ENCODE results near the gene CCDC85B.

CCDC85B gene

DNA sequence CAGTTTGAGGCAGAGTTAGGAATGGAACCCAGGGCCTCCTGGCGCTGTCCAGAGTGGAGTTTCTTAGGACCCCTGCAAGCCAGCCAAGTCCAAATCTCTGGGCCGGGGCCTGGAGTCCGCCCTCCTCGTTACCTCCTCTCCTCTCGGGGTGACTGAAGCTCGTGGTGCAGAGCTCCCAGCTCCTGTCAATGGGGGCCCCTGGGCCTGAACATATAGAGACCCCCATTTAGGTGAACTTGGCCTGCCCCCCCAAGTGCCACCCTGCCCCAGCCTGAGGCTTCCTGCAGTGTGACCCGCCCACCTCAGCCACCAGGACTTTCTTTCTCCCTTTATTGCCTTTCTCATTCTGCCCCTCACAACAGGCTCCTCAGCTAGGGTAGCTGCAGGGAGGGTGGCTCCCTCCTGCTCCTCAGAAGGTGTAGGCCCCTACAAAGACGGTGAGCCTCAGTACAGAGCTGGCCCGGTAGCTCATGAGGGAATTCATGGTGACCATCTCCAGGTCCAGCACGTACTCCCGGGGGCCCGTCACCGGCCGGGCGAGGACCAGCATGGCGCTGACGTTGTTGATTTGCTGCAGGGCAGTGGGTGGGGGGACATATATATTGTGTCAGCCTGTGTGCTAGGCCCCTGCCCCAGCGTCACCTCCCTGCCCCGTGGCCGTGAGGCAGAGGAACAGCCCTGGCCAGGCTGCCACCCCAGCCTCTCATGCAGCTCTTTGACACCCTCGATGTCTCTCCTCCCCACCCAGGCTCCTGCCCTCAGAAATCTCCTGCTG, 23.8 kb upstream of the CCDC85B start:
- DNase-seq (ENCODE audit: low read depth) = no peak
- TF ChIP-seq, protein P1, sequence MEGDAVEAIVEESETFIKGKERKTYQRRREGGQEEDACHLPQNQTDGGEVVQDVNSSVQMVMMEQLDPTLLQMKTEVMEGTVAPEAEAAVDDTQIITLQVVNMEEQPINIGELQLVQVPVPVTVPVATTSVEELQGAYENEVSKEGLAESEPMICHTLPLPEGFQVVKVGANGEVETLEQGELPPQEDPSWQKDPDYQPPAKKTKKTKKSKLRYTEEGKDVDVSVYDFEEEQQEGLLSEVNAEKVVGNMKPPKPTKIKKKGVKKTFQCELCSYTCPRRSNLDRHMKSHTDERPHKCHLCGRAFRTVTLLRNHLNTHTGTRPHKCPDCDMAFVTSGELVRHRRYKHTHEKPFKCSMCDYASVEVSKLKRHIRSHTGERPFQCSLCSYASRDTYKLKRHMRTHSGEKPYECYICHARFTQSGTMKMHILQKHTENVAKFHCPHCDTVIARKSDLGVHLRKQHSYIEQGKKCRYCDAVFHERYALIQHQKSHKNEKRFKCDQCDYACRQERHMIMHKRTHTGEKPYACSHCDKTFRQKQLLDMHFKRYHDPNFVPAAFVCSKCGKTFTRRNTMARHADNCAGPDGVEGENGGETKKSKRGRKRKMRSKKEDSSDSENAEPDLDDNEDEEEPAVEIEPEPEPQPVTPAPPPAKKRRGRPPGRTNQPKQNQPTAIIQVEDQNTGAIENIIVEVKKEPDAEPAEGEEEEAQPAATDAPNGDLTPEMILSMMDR (IDR thresholded peaks at IDR 0.05; ENCODE audit: low read depth, low read length, missing control alignments) = no peak
- H3K4me3 ChIP-seq (ENCODE audit: low read depth, low read length) = no peak overlapping the region

DNA sequence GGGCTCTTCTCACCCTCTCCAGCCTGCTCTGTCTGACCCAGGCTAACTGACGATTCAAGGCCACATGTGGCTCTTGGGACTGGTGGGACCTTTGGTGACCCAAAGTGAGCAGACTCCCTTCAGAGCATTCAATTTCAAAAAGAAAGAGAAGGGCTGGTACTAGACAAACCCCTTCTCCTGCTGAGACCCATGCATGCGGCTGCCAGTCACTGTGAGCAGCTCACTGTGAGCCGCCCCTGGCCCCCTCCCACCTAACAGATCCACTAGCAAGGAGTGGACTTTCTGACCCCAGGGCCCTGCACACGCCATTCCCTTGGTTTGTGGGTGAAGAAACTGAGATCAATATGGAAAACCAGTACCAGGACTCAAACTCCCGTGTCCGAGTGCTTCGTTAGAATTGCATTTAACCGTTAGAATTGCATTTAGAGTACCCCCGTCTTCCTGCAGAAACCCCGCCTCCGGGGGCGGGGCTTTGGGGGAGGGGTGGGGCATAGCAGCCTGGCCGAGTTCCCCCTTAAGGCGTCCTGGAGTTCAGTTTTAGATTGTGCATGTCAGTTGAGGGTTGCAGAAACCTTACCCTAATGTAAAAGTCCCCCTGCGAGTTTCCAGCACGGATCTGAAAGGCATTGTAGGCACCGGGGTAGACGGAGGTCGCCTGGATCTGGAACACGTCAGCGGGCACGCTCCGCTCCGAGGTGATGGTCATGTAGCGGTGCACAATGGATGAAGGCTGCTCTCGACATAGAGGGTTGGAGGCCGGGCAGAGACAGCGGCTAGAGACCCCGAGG, 23.0 kb upstream of the CCDC85B start:
- H3K4me3 ChIP-seq (ENCODE audit: low read depth, low read length) = no peak overlapping the region
- TF ChIP-seq, protein P1 (IDR thresholded peaks at IDR 0.05; ENCODE audit: low read depth, low read length, missing control alignments) = no peak
- no peak for DNase-seq (ENCODE audit: low read depth)

DNA sequence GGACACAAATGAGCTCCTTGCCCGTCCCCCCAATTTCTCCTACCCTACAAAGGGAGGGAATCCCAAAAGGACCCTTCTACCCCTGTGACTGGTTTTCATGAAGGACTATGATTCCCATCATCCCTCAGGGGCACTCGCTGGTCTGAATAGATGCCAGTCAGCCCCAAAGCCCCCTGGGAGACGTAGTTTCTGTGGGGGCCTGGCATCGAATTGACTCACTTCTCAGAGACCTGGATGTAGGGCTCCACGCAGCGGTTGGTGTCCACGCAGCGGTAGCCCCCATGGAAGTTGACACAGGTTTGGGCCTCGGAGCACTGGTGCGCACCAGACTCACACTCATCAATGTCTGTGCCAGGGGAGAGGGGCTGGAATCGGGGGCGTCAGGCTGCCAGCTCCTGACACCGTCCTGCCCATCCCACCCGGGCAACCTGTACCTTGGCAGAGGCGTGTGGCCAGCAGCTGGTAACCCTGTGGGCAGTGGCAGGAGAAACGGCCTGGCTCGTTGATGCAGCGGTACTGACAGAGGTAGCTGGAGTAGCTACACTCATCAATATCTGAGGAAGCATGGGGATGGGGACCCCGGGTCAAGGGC, 22.3 kb upstream of the CCDC85B start:
- TF ChIP-seq, protein P1 (IDR thresholded peaks at IDR 0.05; ENCODE audit: low read depth, low read length, missing control alignments) = no peak
- no peak overlapping the region for H3K4me3 ChIP-seq (ENCODE audit: low read depth, low read length)
- no peak for DNase-seq (ENCODE audit: low read depth)

DNA sequence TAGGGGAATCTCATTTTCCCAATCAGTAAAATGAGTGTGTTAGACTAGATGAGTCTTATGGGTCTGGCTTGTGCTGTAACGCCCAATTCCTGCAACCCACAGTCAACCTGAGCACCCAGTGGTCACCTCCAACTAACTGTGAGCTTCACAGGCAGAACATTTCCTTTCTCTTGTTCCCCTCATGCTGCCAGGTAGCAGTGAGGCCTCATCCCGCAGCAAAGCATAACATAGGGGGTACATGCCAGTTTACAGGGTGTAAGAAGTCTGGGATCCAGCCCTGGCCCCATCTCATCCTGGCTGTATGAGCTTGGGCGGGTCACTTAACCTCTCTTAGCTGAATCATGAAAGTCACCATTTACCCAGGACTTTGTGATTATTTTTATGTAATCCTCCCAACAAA, 21.6 kb upstream of the CCDC85B start:
- DNase-seq (ENCODE audit: low read depth) = no peak
- H3K4me3 ChIP-seq (ENCODE audit: low read depth, low read length) = no peak overlapping the region
- TF ChIP-seq, protein P1 (IDR thresholded peaks at IDR 0.05; ENCODE audit: low read depth, low read length, missing control alignments) = no peak

DNA sequence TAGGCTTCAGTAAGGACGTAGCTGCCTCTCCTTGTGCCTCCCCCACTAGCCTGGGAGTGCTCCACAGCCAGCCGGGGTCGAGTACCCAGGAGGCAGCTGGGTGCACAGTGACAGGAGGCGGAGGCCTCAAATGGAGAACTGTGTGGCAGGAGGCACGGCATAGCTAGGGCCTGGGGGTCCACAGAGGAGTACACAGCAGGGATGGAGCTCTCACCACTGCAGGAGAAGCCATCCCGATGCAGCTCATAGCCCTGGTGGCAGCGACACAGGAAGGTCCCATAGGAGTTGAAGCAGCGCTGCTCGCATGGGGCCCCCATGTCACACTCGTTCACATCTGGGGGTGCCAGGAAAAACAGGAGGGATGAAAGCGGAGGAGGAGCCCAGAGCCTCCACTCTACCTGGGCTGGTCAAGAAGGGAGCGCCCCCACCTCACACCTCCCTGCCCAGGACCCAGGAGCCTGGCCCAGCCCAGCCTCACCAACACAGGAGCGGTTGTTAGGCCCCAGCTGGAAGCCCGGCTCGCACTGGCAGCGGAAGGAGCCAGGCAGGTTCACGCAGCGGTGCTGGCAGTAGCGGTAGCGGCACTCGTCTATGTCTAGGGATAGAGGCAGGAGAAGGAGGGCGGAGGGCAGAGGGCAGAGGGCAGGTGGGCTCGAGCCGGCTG, 20.7 kb upstream of the CCDC85B start:
- TF ChIP-seq, protein P1 (IDR thresholded peaks at IDR 0.05; ENCODE audit: low read depth, low read length, missing control alignments) = no peak
- H3K4me3 ChIP-seq (ENCODE audit: low read depth, low read length) = no peak overlapping the region
- no peak for DNase-seq (ENCODE audit: low read depth)

DNA sequence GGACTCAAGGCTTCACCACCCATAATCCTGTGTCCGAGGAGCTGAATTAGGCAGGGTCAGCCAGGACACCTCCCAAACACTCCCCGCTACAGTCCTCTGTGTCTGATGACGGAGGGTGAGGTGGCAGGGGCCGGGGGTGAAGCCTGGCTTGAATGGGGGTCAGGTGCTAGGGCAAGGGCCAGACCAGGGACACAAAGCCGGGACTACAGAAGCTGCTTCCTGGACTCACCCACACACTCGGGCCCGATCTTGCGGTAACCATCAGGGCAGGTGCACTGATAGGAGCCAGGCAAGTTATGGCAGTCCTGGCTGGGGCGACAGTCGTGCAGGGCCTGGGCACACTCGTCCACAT, 20.2 kb upstream of the CCDC85B start:
- TF ChIP-seq, protein P1 (IDR thresholded peaks at IDR 0.05; ENCODE audit: low read depth, low read length, missing control alignments) = no peak
- no peak for DNase-seq (ENCODE audit: low read depth)
- H3K4me3 ChIP-seq (ENCODE audit: low read depth, low read length) = no peak overlapping the region
